HG03558 (cell line): ENCODE results near the gene PRXL2C.
"Not testable (repeated sequence)": the region's sequence is repeated elsewhere in the genome, so short reads cannot be mapped to it uniquely, and the experiment has no call there.

Experiments
- ATAC-seq: cut with Tn5 transposase; IDR thresholded peaks from one replicate; pipeline ENCODE4 v1.9.1; 2021; ENCODE audit warnings: moderate number of reproducible peaks; ENCODE audit not compliant: unreplicated experiment; ENCODE audit errors: extremely low read depth

The PRXL2C gene, protein sequence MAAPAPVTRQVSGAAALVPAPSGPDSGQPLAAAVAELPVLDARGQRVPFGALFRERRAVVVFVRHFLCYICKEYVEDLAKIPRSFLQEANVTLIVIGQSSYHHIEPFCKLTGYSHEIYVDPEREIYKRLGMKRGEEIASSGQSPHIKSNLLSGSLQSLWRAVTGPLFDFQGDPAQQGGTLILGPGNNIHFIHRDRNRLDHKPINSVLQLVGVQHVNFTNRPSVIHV

GRCh38 chr9:96655198-96655851, at the start of gene PRXL2C:
PRXL2C (minus strand) TSS chr9:96655317; CDS start chr9:96655281, 36 bp downstream.
- no peak for ATAC-seq

DNA sequence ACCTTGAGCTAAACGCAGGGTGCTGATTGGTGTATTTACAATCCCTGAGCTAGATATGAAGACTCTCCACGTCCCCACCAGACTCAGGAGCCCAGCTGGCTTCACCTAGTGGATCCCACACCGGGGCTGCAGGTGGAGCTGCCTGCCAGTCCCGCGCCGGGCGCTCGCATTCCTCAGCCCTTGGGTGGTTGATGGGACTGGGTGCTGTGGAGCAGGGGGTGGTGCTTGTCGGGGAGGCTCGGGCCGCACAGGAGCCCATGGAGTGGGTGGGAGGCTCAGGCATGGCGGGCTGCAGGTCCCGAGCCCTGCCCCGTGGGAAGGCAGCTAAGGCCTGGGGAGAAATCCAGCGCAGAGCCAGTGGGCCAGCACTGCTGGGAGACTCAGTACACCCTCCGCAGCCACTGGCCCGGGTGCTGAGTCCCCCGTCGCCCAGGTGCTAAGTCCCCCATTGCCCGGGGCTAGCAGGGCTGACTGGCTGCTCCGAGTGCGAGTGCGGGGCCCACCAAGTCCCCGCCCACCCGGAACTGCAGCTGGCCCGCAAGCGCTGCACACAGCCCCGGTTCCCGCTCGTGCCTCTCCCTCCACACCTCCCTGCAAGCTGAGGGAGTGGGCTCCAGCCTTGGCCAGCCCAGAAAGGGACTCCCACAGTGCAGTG, 45.7 kb upstream of the PRXL2C start:
- ATAC-seq: not testable (repeated sequence)

- ATAC-seq: no peak
Observed at GRCh38 chr9:96691326-96691725, 36.2 kb upstream of the PRXL2C start.

DNA sequence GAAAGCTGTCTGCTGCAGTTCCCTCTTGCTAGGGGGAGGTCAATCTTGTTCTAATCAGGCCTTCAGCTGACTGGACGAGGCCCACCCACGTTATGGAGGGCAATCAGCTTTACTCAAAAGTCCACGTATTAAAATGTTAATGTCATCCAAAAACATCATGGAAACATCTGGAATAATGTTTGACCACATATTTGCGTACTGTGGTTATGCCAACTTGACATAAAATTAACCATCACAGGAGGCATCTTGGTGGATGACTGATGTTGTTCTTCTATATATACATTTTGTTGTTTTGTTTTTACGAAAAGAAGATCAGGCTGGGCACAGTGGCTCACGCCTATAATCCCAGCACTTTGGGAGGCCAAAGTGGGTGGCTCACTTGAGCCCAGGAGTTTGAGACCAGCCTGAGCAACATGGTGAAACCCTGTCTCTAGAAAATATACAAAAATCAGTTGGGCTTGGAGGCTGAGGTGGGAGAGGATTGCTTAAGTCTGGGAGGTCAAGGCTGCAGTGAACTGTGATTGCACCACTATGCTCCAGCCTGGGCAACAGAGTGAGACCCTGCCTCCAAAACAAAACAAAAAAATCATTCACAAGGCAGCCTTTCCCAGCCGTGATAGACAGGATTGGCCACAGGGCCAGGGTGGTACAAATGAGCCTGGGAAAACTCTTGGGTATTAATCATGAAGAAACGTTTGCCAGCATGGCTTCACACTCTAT, 33.8 kb upstream of the PRXL2C start:
- ATAC-seq: no peak

DNA sequence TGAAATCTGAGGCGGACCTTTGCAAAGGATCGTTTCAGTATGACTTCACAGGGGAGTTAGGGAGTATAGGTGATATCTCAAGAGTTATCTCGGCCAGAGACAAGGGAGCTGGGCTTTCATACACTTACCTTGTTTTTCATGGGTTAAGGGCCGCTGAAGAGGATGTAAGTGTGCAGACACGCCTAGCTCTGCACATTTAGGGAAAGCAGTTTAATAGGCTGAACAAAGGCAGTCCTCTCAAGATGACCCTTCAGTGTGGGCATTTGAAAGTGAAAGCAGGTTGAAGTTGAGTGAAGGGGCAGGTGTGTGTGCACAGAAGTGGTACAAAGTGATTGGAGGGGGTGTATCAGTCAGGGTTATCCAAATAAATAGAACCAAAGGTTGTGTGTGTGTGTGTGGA, 33.1 kb upstream of the PRXL2C start:
- ATAC-seq: no peak

DNA sequence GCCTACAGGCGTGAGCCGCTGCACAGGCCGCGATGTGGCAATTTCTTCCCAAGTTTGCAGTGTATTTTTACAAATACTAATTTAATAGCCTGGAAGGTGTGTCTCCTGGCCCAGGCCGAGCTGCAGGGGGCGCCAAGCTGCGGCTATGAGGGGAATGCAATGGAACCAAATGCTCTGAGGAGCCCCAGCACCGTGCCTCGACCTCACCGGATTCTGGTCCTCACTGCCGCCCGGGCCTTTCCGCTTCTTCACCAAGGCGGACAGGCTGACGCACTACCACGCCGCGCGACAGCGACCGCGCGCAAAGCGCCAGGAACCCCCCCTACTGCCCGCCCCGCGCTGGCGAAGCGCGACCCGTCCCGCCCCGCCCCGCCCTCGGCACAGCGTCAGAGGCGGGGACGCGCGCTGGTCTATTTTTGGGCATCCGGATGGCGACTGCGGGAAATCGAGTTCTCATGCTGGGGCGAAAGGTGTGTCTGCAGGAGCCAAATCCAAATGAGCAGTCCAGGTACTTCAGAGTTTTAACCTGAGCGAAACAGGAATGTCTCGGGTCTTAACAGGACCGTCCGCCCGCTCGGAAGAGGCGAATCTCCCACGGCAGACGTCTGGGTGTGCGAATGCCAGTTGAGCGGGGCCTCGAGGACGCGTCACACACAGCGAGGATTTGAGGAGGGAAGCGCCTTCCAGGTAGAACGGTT, 31.7 kb upstream of the PRXL2C start:
- ATAC-seq: no peak

GRCh38 chr9:96680812-96681499, 25.8 kb upstream of the PRXL2C start:
- ATAC-seq: no peak

- no peak for ATAC-seq
Observed at GRCh38 chr9:96674906-96675538, 19.9 kb upstream of the PRXL2C start.

DNA sequence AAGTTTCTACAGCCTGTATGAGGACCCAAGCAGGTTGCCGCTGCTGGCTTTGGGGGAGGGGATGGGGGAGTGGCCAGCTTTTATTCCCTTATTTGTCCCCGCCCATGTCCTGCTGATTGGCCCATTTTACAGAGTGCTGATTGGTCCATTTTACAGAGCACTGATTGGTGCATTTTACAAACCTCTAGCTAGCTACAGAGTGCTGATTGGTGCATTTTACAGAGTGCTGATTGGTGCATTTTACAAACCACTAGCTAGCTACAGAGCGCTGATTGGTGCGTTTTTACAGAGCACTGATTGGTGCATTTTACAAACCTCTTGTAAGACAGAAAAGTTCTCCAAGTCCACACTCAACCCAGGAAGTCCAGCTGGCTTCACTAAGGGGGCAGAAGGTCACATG, 18.7 kb upstream of the PRXL2C start:
- ATAC-seq: not testable (repeated sequence)

DNA sequence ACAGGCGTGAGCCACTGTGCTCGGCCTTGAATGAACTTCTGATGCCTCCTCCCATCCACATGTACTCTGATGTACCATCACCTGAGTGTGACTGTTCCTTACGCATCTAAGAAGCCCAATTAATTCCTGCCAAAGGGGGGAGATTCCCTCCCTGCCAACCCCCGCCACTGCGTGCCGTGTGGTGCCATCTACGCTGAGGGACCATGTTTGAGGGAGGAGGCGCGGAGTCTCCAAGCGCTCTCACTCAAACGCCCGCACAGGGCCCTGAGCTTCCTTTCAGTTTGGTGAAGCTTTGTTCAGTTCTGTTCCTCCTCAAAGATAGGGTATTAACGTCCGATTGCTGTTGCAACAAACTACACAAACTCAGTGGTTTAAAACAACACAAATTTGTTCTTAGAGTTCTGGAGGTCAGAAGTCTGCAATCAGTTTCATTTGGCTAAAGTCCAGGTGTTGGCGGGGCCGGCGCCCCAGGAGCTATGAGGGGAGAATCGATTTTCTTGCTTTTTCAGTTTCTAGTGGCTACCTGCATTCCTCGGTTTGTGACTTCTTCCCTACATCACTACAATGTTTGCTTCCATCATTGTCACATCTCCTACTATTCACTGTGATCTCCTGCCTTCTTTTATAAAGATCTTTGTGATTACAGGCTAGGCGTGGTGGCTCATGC, 13.9 kb upstream of the PRXL2C start:
- ATAC-seq: no peak

GRCh38 chr9:96667363-96667728, 12.2 kb upstream of the PRXL2C start:
- no peak for ATAC-seq

- ATAC-seq: not testable (repeated sequence)
Observed at GRCh38 chr9:96666653-96667362, 11.7 kb upstream of the PRXL2C start.

DNA sequence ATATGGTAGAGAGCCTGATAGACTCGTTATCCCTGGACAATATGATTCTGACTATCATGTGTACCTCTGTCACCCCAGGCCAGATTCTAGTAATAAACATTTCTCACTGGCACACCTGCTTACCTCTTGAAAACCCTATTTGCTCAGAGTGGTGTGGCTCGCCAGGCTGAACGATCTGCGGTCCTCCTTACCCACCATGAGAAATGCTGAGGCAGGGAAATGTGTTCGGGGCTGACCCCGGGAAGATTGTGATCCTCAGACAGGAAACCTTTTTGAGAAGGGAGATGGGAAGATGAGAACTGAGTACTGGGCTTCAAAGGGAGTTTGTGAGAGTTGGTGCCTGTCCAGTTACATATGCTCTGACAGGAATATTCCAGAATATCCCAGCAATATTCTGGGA, 10.7 kb upstream of the PRXL2C start:
- no peak for ATAC-seq

- no peak for ATAC-seq
Observed at GRCh38 chr9:96663506-96664120, 8.5 kb upstream of the PRXL2C start.

GRCh38 chr9:96661711-96662110, 6.6 kb upstream of the PRXL2C start:
- no peak for ATAC-seq

DNA sequence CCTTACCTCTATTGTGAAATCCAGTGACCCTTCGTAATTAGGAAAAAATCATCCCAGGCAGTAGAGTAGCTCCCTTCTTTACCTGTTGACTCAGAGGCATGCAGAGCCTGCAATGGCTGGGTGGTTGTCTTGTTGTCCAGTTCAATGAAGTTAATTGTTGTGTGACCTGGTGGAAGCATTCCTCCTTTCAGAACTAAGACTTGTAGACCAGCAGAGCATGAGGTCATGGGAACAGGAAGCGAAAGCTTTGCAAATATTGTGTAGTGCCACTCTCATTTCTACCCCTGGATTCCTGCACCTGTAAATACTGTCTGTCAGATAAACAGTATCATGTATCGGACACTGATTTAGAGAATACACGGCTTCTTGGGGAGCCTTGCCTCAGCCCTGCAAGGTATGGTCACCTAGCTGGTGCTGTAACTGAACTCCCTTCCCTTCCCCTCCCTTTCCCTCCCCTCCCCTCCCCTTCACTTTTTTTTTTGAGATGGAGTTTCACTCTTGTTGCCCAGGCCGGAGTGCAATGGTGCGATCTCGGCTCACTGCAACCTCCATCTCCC, 5.7 kb upstream of the PRXL2C start:
- ATAC-seq: no peak

GRCh38 chr9:96654450-96655197, 493 bp downstream of the PRXL2C start:
- ATAC-seq: no peak
